H1 (cell line): ENCODE results near the gene FHIT. TPM values are rescaled to one million over a fixed set of nuclear protein-coding genes. Genes with fewer than 3 reads are reported as not detected.

ENCODE experiments used
- CHD1 ChIP-seq: IDR thresholded peaks from 2 replicates; pipeline ENCODE4 v1.6.1; 2012; ENCODE audit warnings: low read depth, low read length, improper control_type of control experiment
- CHD7 ChIP-seq: fragments of 300-600 bp; sonication (generic); IDR thresholded peaks from 2 replicates; pipeline ENCODE4 v1.7.1; 2012; ENCODE audit warnings: low read length, moderate library complexity, mild to moderate bottlenecking, inconsistent platforms; ENCODE audit not compliant: insufficient replicate concordance
- CTBP2 ChIP-seq: IDR thresholded peaks from 2 replicates; pipeline ENCODE4 v1.7.0; 2011; ENCODE audit warnings: borderline replicate concordance, mild to moderate bottlenecking, moderate library complexity, mixed read lengths, low read length; ENCODE audit not compliant: insufficient read depth, insufficient read length
- EGR1 ChIP-seq: IDR thresholded peaks from 2 replicates; pipeline ENCODE4 v1.6.1; 2011; ENCODE audit warnings: low read depth, low read length, borderline replicate concordance
- SUZ12 ChIP-seq: fragments of 200-600 bp; sonication (generic); IDR thresholded peaks from 2 replicates; pipeline ENCODE4 v1.6.1; 2012; ENCODE audit warnings: mild to moderate bottlenecking, inconsistent platforms, low read length, moderate library complexity, mixed read lengths
- TBP ChIP-seq: IDR thresholded peaks from 2 replicates; pipeline ENCODE4 v1.6.1; 2011; ENCODE audit warnings: low read depth, low read length, improper control_type of control experiment
- TCF12 ChIP-seq: IDR thresholded peaks from 2 replicates; pipeline ENCODE4 v1.6.1; 2011; ENCODE audit warnings: low read depth, mild to moderate bottlenecking, low read length
- polyA plus RNA-seq, 7 experiments: library from polyadenylated mRNA; depleted of rRNA in 3 of 7; stranded (reverse) in 5 of 7; unstranded in 2 of 7; fragments of >200 nt in 5 of 7; fragments of 200-250 nt in 2 of 7; gene quantifications; 1 replicate in 5 of 7; 2 replicates in 1 of 7; 4 replicates in 1 of 7; pipeline versions ENCODE4 v1.2.1 to v1.2.3, GENCODE V29; 2011 to 2013; ENCODE audit warnings: missing spikeins in 2 of 7, mixed read lengths in 2 of 7
- total RNA-seq: library from RNA; stranded (reverse); fragmentation: NEBNext Ultra II Directional; extraction: Animal tissue kit (Norgen Biotek cat#: 25700); gene quantifications from 2 replicates; pipeline ENCODE4 v1.2.1, GENCODE V29; 2021
- TF ChIP-seq, protein P1 (sequence below), 3 experiments: IDR thresholded peaks; 1 replicate in 2 of 3; 2 replicates in 1 of 3; pipeline versions ENCODE4 v1.5.1 to v1.6.1; 2011; ENCODE audit warnings: low read length in 3 of 3, mild to moderate bottlenecking in 3 of 3, inconsistent platforms in 2 of 3, low read depth in 1 of 3, moderate library complexity in 1 of 3; ENCODE audit not compliant: insufficient read depth in 1 of 3; ENCODE audit errors: control extremely low read depth in 1 of 3

Gene FHIT
- total and polyA plus RNA-seq, 2 of the 8 experiments (the other 6 are each of a cell fraction or from before 2014, with no cell fraction given), result 1.2 to 3.2 TPM

DNA sequence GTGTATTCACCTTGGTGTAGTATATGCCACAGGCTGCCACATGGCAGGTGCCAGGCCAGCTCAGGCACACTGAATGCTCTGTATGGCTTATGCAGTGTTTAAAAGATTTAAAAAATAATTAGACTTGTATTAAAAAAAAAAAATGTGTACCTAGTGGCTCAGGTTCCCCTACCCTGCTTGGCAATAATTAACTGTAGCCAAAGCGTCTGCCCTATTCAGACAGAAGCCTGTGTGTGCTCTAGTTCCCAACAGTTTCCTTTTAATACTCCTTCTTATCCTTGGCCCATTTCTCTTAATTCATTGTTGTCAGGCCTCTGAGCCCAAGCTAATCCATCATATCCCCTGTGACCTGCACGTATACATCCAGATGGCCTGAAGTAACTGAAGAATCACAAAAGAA is 1449.2 kb downstream of the FHIT start (continued):
- TF ChIP-seq CHD7 (no peak), SUZ12 (no peak), CHD1 (no peak), TCF12 (no peak), TBP (no peak), CTBP2 (no peak), EGR1 (no peak)
- TF ChIP-seq, protein P1, sequence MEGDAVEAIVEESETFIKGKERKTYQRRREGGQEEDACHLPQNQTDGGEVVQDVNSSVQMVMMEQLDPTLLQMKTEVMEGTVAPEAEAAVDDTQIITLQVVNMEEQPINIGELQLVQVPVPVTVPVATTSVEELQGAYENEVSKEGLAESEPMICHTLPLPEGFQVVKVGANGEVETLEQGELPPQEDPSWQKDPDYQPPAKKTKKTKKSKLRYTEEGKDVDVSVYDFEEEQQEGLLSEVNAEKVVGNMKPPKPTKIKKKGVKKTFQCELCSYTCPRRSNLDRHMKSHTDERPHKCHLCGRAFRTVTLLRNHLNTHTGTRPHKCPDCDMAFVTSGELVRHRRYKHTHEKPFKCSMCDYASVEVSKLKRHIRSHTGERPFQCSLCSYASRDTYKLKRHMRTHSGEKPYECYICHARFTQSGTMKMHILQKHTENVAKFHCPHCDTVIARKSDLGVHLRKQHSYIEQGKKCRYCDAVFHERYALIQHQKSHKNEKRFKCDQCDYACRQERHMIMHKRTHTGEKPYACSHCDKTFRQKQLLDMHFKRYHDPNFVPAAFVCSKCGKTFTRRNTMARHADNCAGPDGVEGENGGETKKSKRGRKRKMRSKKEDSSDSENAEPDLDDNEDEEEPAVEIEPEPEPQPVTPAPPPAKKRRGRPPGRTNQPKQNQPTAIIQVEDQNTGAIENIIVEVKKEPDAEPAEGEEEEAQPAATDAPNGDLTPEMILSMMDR (IDR thresholded peaks at IDR 0.05; ENCODE audit: control extremely low read depth in 1 of 3, insufficient read depth in 1 of 3, low read depth in 1 of 3, low read length in 3 of 3), result no peak
- TF ChIP-seq, all 59 proteins: peak for 0
